ENCODE measurements around the gene TRPT1. TPM values are rescaled to one million over a fixed set of nuclear protein-coding genes. Genes with fewer than 3 reads are reported as not detected.

TRPT1 gene
- total and polyA plus RNA-seq, 2 donors from 2014 or later: 39.2 to 103 TPM

DNA sequence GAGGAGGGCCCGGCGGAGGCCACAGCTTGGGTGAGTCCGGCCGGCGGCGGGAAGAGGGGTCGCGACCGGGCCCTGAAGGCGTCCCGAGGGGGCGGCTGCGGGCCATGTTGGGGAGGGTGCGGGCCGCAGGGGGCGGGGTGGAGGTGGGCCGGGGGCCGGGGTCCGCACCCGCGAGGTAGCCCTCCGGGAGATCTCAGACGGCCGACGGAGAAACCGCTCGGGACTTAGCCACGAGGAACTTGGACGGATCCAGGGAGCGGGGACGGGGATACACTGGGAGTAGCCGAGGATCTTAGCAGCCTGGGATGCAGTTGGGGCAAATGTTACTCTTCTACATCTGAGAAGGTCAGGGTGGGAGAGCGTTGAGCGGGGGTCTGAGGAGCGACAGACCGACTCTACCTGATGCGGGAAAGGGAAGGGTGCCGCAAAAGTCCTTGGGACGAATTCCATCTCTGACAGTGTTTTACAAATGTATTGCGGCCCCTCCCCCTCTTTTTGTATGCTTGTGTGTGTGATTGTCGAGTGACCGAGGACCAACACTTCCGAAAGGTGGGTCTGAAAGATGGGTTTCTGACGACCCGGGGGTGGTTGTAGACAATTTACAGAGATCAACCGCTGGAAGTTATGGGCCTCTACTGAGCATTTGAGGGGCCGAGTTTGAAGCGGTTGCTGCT is 39.4 kb downstream of the TRPT1 start:
- no peak for FAIRE-seq

DNA sequence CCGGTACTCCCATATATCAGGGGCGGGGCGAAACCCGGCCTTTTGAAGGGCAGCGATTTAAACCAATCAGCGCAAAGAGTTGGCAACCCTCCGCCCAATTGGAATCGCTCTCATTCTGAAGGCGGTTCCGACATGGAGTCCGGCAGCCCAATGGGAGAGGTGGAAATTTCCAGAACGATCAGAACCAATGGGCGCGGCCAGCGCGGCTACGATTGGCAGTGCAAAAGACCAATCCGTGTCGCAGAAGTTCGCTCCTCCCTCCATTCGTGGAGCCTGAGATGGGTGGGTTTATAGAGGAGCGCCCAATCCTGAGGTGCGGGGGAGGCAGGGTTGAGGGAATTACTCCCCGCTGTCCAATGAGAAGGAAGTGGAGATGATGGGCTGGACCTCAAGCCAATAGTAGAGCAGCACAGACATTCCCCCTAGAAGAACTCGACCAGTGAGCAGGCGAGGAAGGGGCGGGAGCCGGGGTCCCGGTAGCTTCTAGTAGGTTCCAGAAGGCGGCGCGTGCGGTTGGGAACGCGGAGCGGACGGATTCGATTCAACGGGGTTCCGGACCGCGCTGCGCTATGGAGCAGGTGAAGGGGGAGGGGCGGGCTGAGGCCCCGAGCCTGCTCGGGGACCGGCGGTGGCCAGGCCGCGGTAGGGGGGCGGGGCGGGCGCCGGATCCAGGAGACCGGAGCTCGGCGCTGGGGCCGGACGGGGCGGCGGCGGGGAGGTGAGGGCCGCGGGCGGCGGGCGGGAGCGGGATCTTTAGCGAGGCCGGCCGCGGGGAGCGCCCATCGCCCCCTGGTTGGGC is 40.1 kb downstream of the TRPT1 start, which contains the start of gene STIP1:
Gene STIP1, plus strand, starts transcription at position 479 of the 799 bp plus-strand sequence. Its CDS starts 91 bp downstream, at position 570.
- Histone ChIP-seq H3K4me3 (ENCODE audit: low read length in 3 of 3) (peak within 1 kb of the TSS; percentile 60 to 91 (median 72)), H3K27ac (ENCODE audit: low read depth in 2 of 2, low read length in 2 of 2) (peak within 1 kb of the TSS; percentile 97 to 100), H3K9me3 (ENCODE audit: control insufficient read depth in 2 of 3, insufficient read depth in 1 of 3, low read length in 3 of 3) (no peaks in the 10 kb centered on the region), H3K27me3 (ENCODE audit: control insufficient read depth, insufficient read depth, low read length) (no peaks in the 10 kb centered on the region), H3K4me1 (ENCODE audit: control insufficient read depth in 2 of 3, insufficient read depth in 2 of 3, low read depth in 1 of 3, low read length in 3 of 3) (peaks cover 0 to 24% (median 18%) of the 10 kb centered on the region in 3 donors), H3K9ac (ENCODE audit: low read length in 3 of 3) (peak within 1 kb of the TSS; percentile 43 to 98 (median 74)), H3K36me3 (ENCODE audit: control insufficient read depth in 2 of 3, insufficient read depth in 3 of 3, low read length in 3 of 3) (peaks cover 0 to 3% (median 0%) of the 10 kb centered on the region in 3 donors)
- TF ChIP-seq, protein P1, sequence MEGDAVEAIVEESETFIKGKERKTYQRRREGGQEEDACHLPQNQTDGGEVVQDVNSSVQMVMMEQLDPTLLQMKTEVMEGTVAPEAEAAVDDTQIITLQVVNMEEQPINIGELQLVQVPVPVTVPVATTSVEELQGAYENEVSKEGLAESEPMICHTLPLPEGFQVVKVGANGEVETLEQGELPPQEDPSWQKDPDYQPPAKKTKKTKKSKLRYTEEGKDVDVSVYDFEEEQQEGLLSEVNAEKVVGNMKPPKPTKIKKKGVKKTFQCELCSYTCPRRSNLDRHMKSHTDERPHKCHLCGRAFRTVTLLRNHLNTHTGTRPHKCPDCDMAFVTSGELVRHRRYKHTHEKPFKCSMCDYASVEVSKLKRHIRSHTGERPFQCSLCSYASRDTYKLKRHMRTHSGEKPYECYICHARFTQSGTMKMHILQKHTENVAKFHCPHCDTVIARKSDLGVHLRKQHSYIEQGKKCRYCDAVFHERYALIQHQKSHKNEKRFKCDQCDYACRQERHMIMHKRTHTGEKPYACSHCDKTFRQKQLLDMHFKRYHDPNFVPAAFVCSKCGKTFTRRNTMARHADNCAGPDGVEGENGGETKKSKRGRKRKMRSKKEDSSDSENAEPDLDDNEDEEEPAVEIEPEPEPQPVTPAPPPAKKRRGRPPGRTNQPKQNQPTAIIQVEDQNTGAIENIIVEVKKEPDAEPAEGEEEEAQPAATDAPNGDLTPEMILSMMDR (IDR thresholded peaks at IDR 0.05; ENCODE audit: borderline replicate concordance, extremely low read depth, insufficient read depth): no peak
- intact Hi-C loops (cut with DNase I): no loop called here
- FAIRE-seq: peak; percentile 98
- peak; percentile 99 to 100 (median 100) for DNase-seq

More for the DNA sequence above, 39.4 kb downstream of the TRPT1 start:
- TF ChIP-seq, protein P1 (IDR thresholded peaks at IDR 0.05; ENCODE audit: borderline replicate concordance, extremely low read depth, insufficient read depth): no peak
- intact Hi-C loops (cut with DNase I): no loop called here
- no peak overlapping the region for H3K9ac ChIP-seq (ENCODE audit: low read length in 3 of 3)
- peak overlapping the region in 1 of 2 donors; percentile 82 for H3K27ac ChIP-seq (ENCODE audit: low read depth in 2 of 2, low read length in 2 of 2)
- peaks cover 0 to 3% (median 0%) of the 10 kb centered on the region in 3 donors for H3K36me3 ChIP-seq (ENCODE audit: control insufficient read depth in 2 of 3, insufficient read depth in 3 of 3, low read length in 3 of 3)
- H3K27me3 ChIP-seq (ENCODE audit: control insufficient read depth, insufficient read depth, low read length): no peaks in the 10 kb centered on the region
- H3K9me3 ChIP-seq (ENCODE audit: control insufficient read depth in 2 of 3, insufficient read depth in 1 of 3, low read length in 3 of 3): no peaks in the 10 kb centered on the region
- peak in 2 of 5 donors; percentile 24 to 34 for DNase-seq
- no peak overlapping the region for H3K4me3 ChIP-seq (ENCODE audit: low read length in 3 of 3)
- H3K4me1 ChIP-seq (ENCODE audit: control insufficient read depth in 2 of 3, insufficient read depth in 2 of 3, low read depth in 1 of 3, low read length in 3 of 3): peaks cover 0 to 21% (median 12%) of the 10 kb centered on the region in 3 donors

DNA sequence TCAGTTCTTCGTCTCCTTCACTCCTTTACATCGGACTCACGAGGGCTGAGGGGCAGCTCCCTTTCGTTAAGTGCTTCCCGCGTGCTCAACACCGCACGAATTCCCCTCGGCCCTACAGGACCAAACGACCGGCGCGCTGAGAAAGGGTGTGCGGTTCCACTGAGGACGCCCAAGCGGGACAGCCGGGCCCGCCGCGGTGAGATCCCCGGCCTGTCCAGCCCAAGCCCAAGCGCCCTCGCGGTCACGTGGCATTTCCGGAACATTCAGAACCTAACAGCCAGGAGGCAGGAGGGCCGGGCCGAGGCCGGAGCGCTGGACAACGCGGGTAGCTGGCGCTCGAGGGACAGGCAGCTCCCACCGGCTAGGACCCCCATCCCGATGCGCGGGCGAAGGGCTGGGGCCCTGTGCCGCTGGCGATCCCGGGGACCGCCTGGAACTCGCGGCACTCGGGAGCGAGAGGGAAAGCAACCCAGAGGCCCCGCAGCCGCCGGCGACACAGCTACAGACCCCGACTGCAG is 40.8 kb downstream of the TRPT1 start:
- H3K4me1 ChIP-seq (ENCODE audit: control insufficient read depth in 2 of 3, insufficient read depth in 2 of 3, low read depth in 1 of 3, low read length in 3 of 3): peaks cover 0 to 26% (median 18%) of the 10 kb centered on the region in 3 donors
- peak overlapping the region; percentile 43 to 98 (median 74) for H3K9ac ChIP-seq (ENCODE audit: low read length in 3 of 3)
- no peaks in the 10 kb centered on the region for H3K27me3 ChIP-seq (ENCODE audit: control insufficient read depth, insufficient read depth, low read length)
- FAIRE-seq (no peak), DNase-seq (peak in 2 of 5 donors; percentile 93 to 97)
- H3K27ac ChIP-seq (ENCODE audit: low read depth in 2 of 2, low read length in 2 of 2): peak overlapping the region; percentile 97 to 100
- peak overlapping the region; percentile 60 to 91 (median 72) for H3K4me3 ChIP-seq (ENCODE audit: low read length in 3 of 3)
- H3K36me3 ChIP-seq (ENCODE audit: control insufficient read depth in 2 of 3, insufficient read depth in 3 of 3, low read length in 3 of 3): peaks cover 0 to 3% (median 0%) of the 10 kb centered on the region in 3 donors
- TF ChIP-seq, protein P1 (IDR thresholded peaks at IDR 0.05; ENCODE audit: borderline replicate concordance, extremely low read depth, insufficient read depth): peak; percentile 43
- no peaks in the 10 kb centered on the region for H3K9me3 ChIP-seq (ENCODE audit: control insufficient read depth in 2 of 3, insufficient read depth in 1 of 3, low read length in 3 of 3)
- intact Hi-C loops (cut with DNase I): no loop called here
